ENCODE results near the gene MAP4K5. TPM values are rescaled to one million over a fixed set of nuclear protein-coding genes. Genes with fewer than 3 reads are reported as not detected.

Gene MAP4K5
- total RNA-seq, 2 experiments from 2014 or later: 26.2 to 28.1 TPM

DNA sequence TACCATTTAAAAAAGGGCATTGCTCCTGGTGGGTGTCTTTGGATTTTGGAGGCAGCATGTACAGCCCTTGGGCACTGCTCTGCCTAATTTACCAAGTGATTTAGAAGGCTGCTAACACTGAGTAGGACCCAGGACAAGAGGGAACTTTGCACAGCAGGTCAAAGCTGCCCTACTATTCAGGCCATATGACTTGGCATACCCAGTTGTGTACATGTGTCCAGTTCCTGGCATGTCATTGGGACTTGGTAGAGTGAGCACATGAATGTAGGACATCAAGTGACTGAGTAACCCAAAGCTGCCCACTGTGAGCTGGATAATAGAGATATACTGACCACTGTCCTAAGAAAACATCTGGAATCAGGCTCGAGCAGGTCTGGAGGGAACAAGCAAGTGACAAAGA, 151.4 kb downstream of the MAP4K5 start:
- no peak for ATAC-seq
- CTCF ChIA-PET: no interaction called here
- Mint-ChIP-seq H3K36me3 (ENCODE audit: low read depth) (no peaks in the 10 kb centered on the region), H3K4me1 (ENCODE audit: low read depth) (no peaks in the 10 kb centered on the region), H3K4me3 (no peak overlapping the region), H3K27me3 (no peaks in the 10 kb centered on the region), H3K9me3 (no peaks in the 10 kb centered on the region), H3K27ac (no peak overlapping the region)
- no peak for DNase-seq
- TF ChIP-seq, protein P1, sequence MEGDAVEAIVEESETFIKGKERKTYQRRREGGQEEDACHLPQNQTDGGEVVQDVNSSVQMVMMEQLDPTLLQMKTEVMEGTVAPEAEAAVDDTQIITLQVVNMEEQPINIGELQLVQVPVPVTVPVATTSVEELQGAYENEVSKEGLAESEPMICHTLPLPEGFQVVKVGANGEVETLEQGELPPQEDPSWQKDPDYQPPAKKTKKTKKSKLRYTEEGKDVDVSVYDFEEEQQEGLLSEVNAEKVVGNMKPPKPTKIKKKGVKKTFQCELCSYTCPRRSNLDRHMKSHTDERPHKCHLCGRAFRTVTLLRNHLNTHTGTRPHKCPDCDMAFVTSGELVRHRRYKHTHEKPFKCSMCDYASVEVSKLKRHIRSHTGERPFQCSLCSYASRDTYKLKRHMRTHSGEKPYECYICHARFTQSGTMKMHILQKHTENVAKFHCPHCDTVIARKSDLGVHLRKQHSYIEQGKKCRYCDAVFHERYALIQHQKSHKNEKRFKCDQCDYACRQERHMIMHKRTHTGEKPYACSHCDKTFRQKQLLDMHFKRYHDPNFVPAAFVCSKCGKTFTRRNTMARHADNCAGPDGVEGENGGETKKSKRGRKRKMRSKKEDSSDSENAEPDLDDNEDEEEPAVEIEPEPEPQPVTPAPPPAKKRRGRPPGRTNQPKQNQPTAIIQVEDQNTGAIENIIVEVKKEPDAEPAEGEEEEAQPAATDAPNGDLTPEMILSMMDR (IDR thresholded peaks at IDR 0.05): no peak
- intact Hi-C loops (cut with micrococcal nuclease): no loop called here
- POLR2A ChIA-PET: no interaction called here

DNA sequence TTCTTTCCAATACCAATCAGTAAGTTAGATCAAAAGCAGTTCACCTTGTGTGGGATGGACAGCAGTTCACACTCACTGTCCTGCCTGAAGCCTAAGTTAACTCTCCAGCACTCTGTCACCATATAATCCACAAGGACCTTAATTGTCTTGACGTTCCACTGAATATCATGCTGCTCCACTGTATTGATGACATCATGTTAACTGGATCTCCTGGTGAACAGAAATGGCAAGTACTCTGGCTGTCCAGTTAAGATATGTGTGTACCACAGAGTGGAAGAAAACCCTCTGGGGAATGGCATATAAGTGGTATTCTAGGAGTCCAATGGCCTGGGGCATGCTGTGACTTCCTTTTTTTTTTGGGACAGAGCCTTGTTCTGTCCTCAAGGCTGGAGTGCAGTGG, 151.9 kb downstream of the MAP4K5 start:
- Mint-ChIP-seq H3K36me3 (ENCODE audit: low read depth) (no peaks in the 10 kb centered on the region), H3K9me3 (no peaks in the 10 kb centered on the region), H3K4me3 (no peak overlapping the region), H3K27me3 (no peaks in the 10 kb centered on the region), H3K4me1 (ENCODE audit: low read depth) (no peaks in the 10 kb centered on the region), H3K27ac (no peak overlapping the region)
- intact Hi-C loops (cut with micrococcal nuclease): no loop called here
- TF ChIP-seq, protein P1 (IDR thresholded peaks at IDR 0.05): no peak
- ChIA-PET POLR2A (no interaction called here), CTCF (no interaction called here)
- DNase-seq: no peak
- ATAC-seq: no peak

DNA sequence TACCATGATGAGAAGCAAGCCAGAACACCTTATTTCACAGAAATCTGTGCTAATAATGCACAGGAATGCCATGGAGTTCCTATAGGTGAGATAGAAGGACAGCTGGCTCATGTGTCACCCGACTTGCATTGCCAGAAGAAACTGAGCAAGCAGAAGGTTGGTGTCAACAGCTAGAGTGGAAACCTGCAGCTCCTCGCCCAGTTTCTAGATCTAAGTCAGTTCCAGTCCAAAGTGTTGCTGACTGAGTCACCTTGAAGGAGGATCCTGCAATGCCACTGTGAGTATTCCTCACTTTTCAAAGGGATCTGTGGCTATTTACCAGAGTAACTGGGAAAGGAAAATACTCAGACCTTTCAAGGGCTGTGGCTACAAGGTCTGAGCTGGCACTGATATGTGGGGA, 152.8 kb downstream of the MAP4K5 start:
- Mint-ChIP-seq H3K4me3 (no peak overlapping the region), H3K27ac (no peak overlapping the region), H3K36me3 (ENCODE audit: low read depth) (no peaks in the 10 kb centered on the region), H3K27me3 (no peaks in the 10 kb centered on the region), H3K4me1 (ENCODE audit: low read depth) (no peaks in the 10 kb centered on the region), H3K9me3 (no peaks in the 10 kb centered on the region)
- no peak for DNase-seq
- ChIA-PET CTCF (interaction anchor here (0.8 kb wide), 1 partner anchor 21 kb away, joined by 3 read pairs; no protein-coding TSS in a partner anchor), POLR2A (no interaction called here)
- TF ChIP-seq, protein P1 (IDR thresholded peaks at IDR 0.05): no peak
- no peak for ATAC-seq
- intact Hi-C loops (cut with micrococcal nuclease): no loop called here

DNA sequence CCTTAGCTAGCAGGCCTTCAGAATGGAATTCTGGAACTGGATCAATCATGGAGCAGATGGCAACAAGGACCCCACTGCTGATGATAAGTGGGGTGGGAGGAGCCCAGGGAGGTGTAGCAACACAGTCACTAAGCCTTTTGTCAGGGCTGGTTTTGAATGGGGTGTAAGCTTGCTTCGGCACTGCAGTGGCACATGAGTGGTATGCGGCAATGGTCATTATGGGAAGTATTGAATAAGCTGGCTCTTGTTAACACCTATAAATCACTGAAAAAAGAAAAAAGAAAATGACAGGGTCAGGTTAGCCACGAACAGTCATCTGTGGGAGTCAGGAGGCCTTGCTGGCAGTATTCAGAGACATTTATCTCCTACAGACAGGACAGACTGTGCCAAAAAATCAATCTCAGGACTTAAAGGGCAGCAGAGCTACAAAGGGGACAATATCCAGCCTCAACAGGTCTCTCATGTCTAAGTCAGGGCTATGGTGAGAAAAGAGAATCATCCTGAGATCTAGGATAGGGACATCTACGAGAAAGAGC, 154.8 kb downstream of the MAP4K5 start:
- no peaks in the 10 kb centered on the region for H3K4me1 Mint-ChIP-seq (ENCODE audit: low read depth)
- H3K27ac Mint-ChIP-seq: no peak overlapping the region
- intact Hi-C loops (cut with micrococcal nuclease): no loop called here
- peaks cover 3% of the 10 kb centered on the region for H3K27me3 Mint-ChIP-seq
- no peaks in the 10 kb centered on the region for H3K9me3 Mint-ChIP-seq
- no peak overlapping the region for H3K4me3 Mint-ChIP-seq
- CTCF ChIA-PET: interaction anchor here (0.8 kb wide), 1 partner anchor 57 kb away, joined by 3 read pairs; no protein-coding TSS in a partner anchor
- no peaks in the 10 kb centered on the region for H3K36me3 Mint-ChIP-seq (ENCODE audit: low read depth)
- DNase-seq (no peak), ATAC-seq (no peak)
- POLR2A ChIA-PET: no interaction called here
- TF ChIP-seq, protein P1 (IDR thresholded peaks at IDR 0.05): no peak

DNA sequence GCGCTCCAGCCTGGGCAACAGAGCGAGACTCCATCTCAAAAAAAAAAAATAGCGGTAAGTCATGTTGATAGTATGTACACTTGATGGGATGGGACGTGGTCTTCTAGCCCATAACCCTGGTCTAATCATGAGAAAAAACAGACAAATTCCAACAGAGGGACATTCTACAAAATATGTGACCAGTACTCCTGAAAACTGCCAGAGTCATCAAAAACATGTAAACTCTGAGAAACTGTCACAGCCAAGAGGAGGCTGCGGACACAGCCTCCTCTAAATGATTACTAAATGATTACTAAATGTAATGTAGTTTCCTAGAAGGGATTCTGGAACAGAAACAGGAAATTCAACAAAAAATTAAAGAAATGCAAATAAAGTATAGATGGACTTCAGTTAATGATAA, 156.6 kb downstream of the MAP4K5 start:
- POLR2A ChIA-PET: no interaction called here
- peaks cover 3% of the 10 kb centered on the region for H3K27me3 Mint-ChIP-seq
- H3K9me3 Mint-ChIP-seq: no peaks in the 10 kb centered on the region
- ATAC-seq: no peak
- TF ChIP-seq, protein P1 (IDR thresholded peaks at IDR 0.05): no peak
- no peak overlapping the region for H3K4me3 Mint-ChIP-seq
- CTCF ChIA-PET: no interaction called here
- DNase-seq: no peak
- H3K27ac Mint-ChIP-seq: no peak overlapping the region
- intact Hi-C loops (cut with micrococcal nuclease): no loop called here
- no peaks in the 10 kb centered on the region for H3K36me3 Mint-ChIP-seq (ENCODE audit: low read depth)
- H3K4me1 Mint-ChIP-seq (ENCODE audit: low read depth): no peaks in the 10 kb centered on the region
